GM10248 (cell line): ENCODE measurements around the gene MYL5.
"Not testable (repeated sequence)": the region's sequence is repeated elsewhere in the genome, so short reads cannot be mapped to it uniquely, and the experiment has no call there.

Source experiments
- CTCF ChIA-PET: fragments of 300-600 bp; sonication (Branson Sonifier 250); formaldehyde crosslinking; extraction: SDS; loops from one replicate; lab custom pipeline; 2021; ENCODE audit warnings: antibody characterized with exemption; lab: Yijun Ruan, JAX
- POLR2A ChIA-PET: fragments of 350-650 bp; sonication (Branson Sonifier 250); formaldehyde crosslinking; extraction: SDS; loops from one replicate; lab custom pipeline; 2020; ENCODE audit warnings: antibody characterized with exemption; lab: Yijun Ruan, JAX
- DNase-seq: peaks from one replicate; pipeline ENCODE4 v3.0.0; 2012; ENCODE audit errors: extremely low spot score
- TF ChIP-seq, protein P1 (sequence below): IDR thresholded peaks from 2 replicates; pipeline ENCODE4 v1.5.1; 2012; ENCODE audit warnings: mild to moderate bottlenecking, low read depth; ENCODE audit errors: extremely low read depth, missing control alignments, control extremely low read depth

The MYL5 gene

DNA sequence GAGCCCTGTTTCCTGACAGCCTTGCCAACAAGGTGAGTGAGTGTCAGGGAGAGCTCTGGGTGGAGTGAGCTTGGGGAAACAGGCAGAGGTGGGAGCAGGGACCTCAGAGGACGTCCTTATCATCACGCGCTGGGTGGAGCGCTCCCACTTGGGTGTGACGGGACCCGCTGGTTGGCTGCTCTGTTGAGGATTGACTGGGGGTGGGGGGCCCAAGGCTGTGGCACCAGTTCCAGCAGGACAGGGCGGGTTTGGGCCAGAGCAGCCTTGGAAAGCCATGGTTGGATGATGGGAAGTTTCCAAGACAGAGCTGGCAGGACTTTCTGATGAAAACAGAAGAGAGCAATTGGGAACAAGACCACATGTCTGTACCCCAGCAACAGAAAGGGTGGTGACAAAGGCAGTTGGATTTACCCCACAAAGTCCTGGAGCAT is 28.3 kb downstream of the MYL5 start:
- POLR2A ChIA-PET, result no interaction called here
- no peak for DNase-seq
- TF ChIP-seq, protein P1, sequence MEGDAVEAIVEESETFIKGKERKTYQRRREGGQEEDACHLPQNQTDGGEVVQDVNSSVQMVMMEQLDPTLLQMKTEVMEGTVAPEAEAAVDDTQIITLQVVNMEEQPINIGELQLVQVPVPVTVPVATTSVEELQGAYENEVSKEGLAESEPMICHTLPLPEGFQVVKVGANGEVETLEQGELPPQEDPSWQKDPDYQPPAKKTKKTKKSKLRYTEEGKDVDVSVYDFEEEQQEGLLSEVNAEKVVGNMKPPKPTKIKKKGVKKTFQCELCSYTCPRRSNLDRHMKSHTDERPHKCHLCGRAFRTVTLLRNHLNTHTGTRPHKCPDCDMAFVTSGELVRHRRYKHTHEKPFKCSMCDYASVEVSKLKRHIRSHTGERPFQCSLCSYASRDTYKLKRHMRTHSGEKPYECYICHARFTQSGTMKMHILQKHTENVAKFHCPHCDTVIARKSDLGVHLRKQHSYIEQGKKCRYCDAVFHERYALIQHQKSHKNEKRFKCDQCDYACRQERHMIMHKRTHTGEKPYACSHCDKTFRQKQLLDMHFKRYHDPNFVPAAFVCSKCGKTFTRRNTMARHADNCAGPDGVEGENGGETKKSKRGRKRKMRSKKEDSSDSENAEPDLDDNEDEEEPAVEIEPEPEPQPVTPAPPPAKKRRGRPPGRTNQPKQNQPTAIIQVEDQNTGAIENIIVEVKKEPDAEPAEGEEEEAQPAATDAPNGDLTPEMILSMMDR, result no peak
- CTCF ChIA-PET, result interaction anchor here (1.5 kb wide), 1 partner anchor 39 kb away, joined by 4 read pairs; no protein-coding TSS in a partner anchor

DNA sequence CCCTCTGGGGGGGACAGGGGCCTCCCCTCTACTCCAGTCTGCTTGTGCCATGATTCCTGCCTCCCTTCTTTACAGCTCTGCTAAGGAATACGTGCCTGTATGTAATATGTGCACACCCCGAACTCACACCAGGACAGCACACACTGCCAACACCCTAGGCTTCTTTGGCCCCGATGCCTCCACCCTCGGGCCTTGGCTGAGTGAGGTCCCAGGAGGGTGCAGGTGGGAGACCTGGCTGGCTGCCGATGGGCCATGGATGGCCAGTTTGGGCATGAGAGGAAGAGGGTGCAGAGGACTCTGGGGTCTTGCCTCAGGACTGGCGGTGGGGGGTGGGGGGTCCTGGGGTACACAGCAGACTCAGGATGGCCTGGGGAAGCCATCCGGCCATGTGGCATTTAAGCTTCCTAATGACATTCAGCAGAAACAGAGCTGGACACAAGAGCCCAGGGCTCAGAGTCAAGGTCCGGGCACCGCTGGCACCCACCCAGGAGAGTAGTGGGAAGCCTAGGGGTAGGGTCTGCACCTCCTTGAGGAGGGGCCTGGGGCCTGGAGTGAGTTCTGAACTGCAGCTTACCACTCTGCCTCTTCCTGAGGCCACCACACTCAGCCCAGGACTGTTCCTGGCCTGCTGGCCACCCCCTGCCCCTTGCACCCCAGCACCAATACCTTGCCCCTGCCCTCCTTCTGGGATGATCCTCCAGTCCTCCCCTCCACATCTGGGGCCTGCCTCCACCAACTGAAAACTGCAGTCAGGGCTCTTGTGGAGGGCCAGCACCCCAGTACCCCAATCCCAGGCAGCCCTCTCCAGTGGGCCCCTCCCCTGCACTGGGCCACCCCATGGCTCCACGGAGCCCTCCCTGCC is 29.2 kb downstream of the MYL5 start:
- CTCF ChIA-PET, result interaction anchor here (1.2 to 1.5 kb wide), 2 partner anchors 38 to 39 kb away, joined by 3 to 4 read pairs; no protein-coding TSS in a partner anchor
- DNase-seq, result no peak
- POLR2A ChIA-PET, result no interaction called here
- TF ChIP-seq, protein P1, result no peak

DNA sequence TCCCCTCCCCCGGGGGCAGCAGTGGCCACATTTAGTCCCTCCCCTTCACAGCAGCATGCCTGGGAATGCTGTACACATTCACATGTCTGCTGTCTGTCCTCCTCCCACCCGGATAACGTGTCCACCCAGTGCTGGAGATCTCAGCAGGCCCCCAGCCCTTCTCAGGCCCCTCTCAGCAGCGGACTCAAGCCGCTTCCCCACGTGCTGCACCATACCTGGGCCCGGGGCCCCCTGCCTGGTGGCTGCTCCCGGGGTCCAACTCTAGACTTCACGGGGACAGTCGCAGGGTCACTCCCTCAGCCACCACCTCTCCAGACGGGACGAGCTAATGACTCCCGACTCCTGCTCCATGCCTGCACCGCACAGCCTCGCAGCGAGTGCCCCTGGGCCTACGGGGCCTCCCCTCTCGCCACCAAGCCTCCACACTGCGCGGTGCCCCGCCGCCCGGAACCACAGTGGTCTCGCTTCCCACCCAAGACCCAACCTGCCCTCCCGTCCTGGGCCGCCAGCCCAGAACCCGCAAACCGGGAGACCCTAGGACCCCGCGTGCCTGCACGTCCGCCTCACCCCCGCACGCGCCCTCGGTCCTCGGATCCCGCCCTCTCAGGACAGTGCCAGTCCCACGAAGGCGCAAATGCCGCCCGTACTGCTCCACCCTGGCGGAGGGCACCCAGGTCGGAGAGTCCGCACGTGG is 30.0 kb downstream of the MYL5 start:
- DNase-seq, result no peak
- TF ChIP-seq, protein P1, result no peak
- ChIA-PET POLR2A (no interaction called here), CTCF (interaction anchor here (1.2 kb wide), 1 partner anchor 39 kb away, joined by 3 read pairs; no protein-coding TSS in a partner anchor)

DNA sequence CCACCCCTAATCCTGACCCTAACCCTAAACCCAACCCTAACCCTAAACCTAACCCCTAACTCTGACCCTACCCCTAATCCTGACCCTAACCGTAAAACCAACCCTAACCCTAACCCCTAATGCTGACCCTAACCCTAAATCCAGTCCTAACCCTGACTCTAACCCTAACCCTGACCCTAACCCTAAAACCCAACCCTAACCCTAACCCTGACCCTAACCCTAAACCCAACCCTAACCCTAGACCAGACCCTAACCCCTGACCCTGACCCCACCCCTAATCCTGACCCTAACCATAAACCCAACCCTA is 30.6 kb downstream of the MYL5 start:
- POLR2A ChIA-PET, result no interaction called here
- no peak for DNase-seq
- CTCF ChIA-PET, result interaction anchor here (1.2 kb wide), 1 partner anchor 38 kb away, joined by 3 read pairs; no protein-coding TSS in a partner anchor
- TF ChIP-seq, protein P1, result no peak

DNA sequence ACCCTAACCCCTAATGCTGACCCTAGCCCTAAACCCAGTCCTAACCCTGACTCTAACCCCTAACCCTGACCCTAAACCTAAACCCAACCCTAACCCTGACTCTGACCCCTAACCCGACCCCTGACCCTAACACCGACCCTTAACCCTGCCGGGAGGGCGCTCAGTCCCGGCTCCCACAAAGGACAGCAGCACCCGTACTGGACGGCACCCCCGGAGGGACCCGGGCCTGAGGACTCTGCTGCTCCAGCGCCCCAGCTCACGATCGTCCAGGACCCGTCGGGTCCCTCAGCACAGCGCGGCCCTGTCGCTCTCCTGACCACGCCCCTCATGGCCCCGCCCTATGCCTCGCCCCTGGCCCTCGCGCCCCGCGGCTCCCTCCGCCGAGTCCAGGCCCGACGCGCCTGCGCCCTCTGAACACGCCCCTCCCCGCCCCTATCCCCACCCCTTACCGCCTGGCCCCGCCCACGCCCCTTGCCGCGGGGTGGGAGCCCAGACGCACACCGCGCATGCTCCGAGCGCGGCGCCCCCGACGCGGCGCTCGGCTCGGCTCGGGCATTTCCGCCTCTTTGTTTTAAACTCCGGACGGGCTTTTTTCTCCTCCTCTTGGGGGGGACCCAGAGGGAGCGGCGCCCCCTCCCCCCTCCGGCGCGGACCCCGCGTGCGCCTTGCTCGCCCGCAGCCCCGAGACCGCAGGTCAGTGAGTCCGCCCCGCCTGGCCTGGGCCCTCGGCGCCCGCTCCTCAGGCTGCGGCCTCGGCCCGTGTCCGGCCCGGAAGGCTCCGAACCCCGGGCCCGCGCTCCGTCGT is 31.1 kb downstream of the MYL5 start, which contains the start of gene PCGF3:
Gene PCGF3 (plus strand): TSS at position 555 of the 805 bp plus-strand sequence. CDS start 27,849 bp downstream, outside the sequence.
- TF ChIP-seq, protein P1, result no peak
- DNase-seq, result peak; percentile 100
- POLR2A ChIA-PET, result no interaction called here
- CTCF ChIA-PET, result no interaction called here

DNA sequence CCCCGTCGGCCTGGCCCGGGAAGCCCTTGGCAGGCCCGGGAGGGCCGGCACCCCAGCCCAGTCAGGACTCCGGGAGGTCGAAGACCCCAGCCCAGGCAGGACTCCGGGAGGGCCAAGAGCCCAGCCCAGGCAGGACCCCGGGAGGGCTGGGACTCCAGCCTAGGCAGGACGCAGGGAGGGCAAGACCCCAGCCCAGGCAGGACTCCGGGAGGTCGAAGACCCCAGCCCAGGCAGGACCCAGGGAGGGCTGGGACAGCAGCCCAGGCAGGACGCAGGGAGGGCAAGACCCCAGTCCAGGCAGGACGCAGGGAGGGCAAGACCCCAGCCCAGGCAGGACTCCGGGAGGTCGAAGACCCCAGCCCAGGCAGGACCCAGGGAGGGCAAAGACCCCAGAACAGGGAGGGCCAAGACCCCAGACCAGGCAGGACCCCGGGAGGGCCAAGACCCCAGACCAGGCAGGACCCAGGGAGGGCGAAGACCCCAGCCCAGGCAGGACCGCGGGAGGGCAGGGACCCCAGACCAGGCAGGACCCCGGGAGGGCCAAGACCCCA is 31.8 kb downstream of the MYL5 start:
- DNase-seq, CTCF ChIA-PET, POLR2A ChIA-PET: not testable (repeated sequence)
